Ovary (tissue), 9 donors: ENCODE results near the gene PARK7. TPM values are rescaled to one million over a fixed set of nuclear protein-coding genes. Genes with fewer than 3 reads are reported as not detected.

Experiments
- DNase-seq, 5 donors: peaks; one replicate each; pipeline ENCODE4 v3.0.0-alpha.2; 2019 to 2020
- H3K27ac ChIP-seq, 2 donors: fragments of 200-600 bp; one replicate each; pipeline versions ENCODE4 v1.5.1 to v1.8.0; 2019 to 2022
- H3K27me3 ChIP-seq: fragments of 200-600 bp; one replicate; pipeline ENCODE4 v1.8.0; 2022
- H3K36me3 ChIP-seq: fragments of 200-600 bp; sonication (generic); one replicate; pipeline ENCODE4 v1.5.1; 2019
- H3K4me1 ChIP-seq: one replicate; pipeline ENCODE4 v1.8.1; 2013; ENCODE audit warnings: mild to moderate bottlenecking, moderate library complexity; ENCODE audit not compliant: insufficient read depth
- H3K4me3 ChIP-seq: fragments of 200-600 bp; sonication (generic); one replicate; pipeline ENCODE4 v1.5.1; 2017
- H3K9me3 ChIP-seq, 2 donors: fragments of 200-600 bp in 1 of 2; sonication (generic) in 1 of 2; one replicate each; pipeline versions ENCODE4 v1.5.1 to v1.8.1; 2013 to 2019; ENCODE audit warnings: mild to moderate bottlenecking in 1 of 2, moderate library complexity in 1 of 2
- EP300 ChIP-seq: sonication (generic); formaldehyde crosslinking; IDR thresholded peaks from one replicate; pipeline ENCODE4 v1.6.1; 2017; ENCODE audit warnings: antibody characterized with exemption
- POLR2A ChIP-seq: fragments of 450-650 bp; IDR thresholded peaks from one replicate; pipeline ENCODE4 v1.6.1; 2017; ENCODE audit warnings: antibody characterized with exemption, mild to moderate bottlenecking, moderate library complexity
- WGBS, 3 donors: extraction: QIAGEN DNeasy Blood & Tissue Kit in 1 of 3; methylation state at CpG; one replicate each; pipeline versions ENCODE4 v1.1.5 to v1.1.7; 2013 to 2017; 5-methylcytosine and 5-hydroxymethylcytosine counted together
- intact Hi-C, 4 donors: fragments of 100-400 bp; cut with DNase I; formaldehyde crosslinking; loops; one replicate each; pipeline versions ENCODE4 v1.11.0 to v1.15.1; 2022 to 2023
- polyA plus RNA-seq, 2 donors: library from polyadenylated mRNA; stranded (reverse); fragments of 200-250 nt in 1 of 2; fragments of 350-450 nt in 1 of 2; fragmentation: Illumina TruSeq in 1 of 2; extraction: RNeasy Lipid Tissue Mini Kit (QIAGEN cat#74804) in 1 of 2; gene quantifications; one replicate each; pipeline ENCODE4 v1.2.3, GENCODE V29; 2013 to 2014
- total RNA-seq, 7 donors: library from RNA; depleted of rRNA in 2 of 7; stranded (reverse); fragments of >200 nt in 2 of 7; fragmentation: NEBNext Ultra II Directional in 3 of 7; extraction: Animal tissue kit (Norgen Biotek cat#: 25700) in 3 of 7; gene quantifications; one replicate each; pipeline versions ENCODE4 v1.1.0 to v1.2.4, GENCODE V29; 2016 to 2023
- TF ChIP-seq, protein P1 (sequence below), 3 donors: fragments of 450-650 bp in 2 of 3; fragments of 200-600 bp in 1 of 3; IDR thresholded peaks; one replicate each; pipeline versions ENCODE4 v1.5.1 to v1.8.0; 2016 to 2022; ENCODE audit warnings: antibody characterized with exemption in 3 of 3, mild to moderate bottlenecking in 1 of 3
- donor health status: DM: no; HTN: no; CAD: no; lungs with moderate emphysema.
- donor health status: DM: no; HTN: no; CAD: no.
- donor health status: Bipolar disorder and iron deficiency.
- donor health status: DM: yes; HTN: yes; CAD: no.
- donor health status: DM: no; HTN: no; CAD: no.
- donor health status: DM: yes; HTN: yes; CAD: no.

Gene PARK7
- total and polyA plus RNA-seq, 9 donors: 159 to 438 (median 248) TPM

DNA sequence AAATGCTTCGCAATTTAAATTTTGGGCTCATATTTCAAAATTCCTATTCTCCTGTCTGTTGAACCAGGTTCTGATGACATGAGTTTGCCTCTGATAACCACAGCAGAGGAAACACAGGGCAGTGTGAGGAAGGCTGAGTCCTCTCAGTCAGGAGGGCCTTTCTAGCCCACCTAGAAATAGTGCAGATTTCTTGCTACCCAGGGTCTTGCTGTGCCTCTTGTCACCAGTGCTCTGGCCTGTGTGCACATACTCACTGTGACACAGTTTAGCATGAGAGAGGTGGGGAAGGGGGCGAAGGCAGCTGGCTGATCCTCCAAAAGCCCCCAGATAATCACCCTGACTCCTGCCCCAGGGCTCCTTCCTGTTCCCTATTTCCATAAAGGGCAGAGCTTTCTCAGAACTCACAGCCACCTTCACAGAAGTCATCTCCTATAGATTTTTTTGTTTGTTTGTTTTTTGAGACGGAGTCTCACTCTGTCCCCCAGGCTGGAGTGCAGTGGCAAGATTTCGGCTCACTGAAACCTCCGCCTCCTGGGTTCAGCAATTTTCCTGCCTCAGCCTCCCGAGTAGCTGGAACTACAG lies 40.9 kb downstream of the PARK7 start:
- WGBS, 3 donors: 81 to 89% (median 87%) methylated on average over 6 of the region's 6 CpGs

GRCh38 chr1:8002921-8003320 lies 41.4 kb downstream of the PARK7 start:
- Histone ChIP-seq H3K4me1 (peaks cover 22% of the 10 kb centered on the region), H3K4me3 (no peak overlapping the region), H3K9me3 (no peaks in the 10 kb centered on the region), H3K27me3 (no peaks in the 10 kb centered on the region), H3K36me3 (no peaks in the 10 kb centered on the region), H3K27ac (no peak overlapping the region)
- TF ChIP-seq EP300 (no peak), POLR2A (no peak)
- TF ChIP-seq, protein P1, sequence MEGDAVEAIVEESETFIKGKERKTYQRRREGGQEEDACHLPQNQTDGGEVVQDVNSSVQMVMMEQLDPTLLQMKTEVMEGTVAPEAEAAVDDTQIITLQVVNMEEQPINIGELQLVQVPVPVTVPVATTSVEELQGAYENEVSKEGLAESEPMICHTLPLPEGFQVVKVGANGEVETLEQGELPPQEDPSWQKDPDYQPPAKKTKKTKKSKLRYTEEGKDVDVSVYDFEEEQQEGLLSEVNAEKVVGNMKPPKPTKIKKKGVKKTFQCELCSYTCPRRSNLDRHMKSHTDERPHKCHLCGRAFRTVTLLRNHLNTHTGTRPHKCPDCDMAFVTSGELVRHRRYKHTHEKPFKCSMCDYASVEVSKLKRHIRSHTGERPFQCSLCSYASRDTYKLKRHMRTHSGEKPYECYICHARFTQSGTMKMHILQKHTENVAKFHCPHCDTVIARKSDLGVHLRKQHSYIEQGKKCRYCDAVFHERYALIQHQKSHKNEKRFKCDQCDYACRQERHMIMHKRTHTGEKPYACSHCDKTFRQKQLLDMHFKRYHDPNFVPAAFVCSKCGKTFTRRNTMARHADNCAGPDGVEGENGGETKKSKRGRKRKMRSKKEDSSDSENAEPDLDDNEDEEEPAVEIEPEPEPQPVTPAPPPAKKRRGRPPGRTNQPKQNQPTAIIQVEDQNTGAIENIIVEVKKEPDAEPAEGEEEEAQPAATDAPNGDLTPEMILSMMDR (IDR thresholded peaks at IDR 0.05): no peak
- 45 to 81% (median 65%) methylated on average over 4 of the region's 4 CpGs for WGBS, 3 donors
- DNase-seq: no peak
- intact Hi-C loops: loop anchor here in 1 of 4 donors (10.0 kb wide), 1 partner anchor 1002 kb away; no protein-coding TSS in a partner anchor

More for the DNA sequence above, 40.9 kb downstream of the PARK7 start:
- H3K9me3 ChIP-seq: no peaks in the 10 kb centered on the region
- TF ChIP-seq POLR2A (no peak), EP300 (no peak)
- TF ChIP-seq, protein P1 (IDR thresholded peaks at IDR 0.05): no peak
- H3K4me3 ChIP-seq: no peak overlapping the region
- DNase-seq: no peak
- intact Hi-C loops: loop anchor here in 1 of 4 donors (10.0 kb wide), 1 partner anchor 1002 kb away; no protein-coding TSS in a partner anchor
- no peaks in the 10 kb centered on the region for H3K36me3 ChIP-seq
- H3K27me3 ChIP-seq: no peaks in the 10 kb centered on the region
- H3K4me1 ChIP-seq: peaks cover 22% of the 10 kb centered on the region
- no peak overlapping the region for H3K27ac ChIP-seq

DNA sequence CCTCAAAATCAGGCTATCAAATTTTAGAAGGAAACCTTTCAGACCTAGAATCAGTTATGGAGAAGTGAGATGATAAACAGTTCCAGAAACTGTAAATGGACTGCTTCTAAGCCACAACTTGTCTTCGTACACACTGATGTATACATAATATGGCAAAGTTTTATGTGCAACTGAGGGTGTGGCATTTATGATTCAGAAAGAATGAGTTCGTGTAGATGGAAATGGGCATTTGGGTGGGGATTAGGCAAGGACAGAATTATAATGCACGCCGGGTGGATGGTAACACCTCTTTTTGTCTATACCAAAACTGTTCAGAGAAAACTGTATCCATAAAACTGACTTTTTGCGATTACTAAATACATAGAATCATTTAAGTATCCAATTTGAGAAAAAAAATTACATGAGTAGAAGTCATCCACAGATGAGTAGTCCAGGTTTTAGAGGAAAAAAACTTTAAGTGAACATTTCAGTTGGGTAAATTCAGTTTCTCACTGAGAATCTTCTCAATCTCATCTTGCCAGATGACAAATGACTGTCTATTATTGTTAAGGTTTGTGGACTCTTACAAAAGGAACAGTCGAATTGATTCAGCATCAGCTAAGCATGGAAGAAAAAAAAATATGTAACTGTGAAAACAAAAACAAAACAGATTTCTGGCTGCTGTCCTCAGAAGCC lies 42.1 kb downstream of the PARK7 start:
- 74 to 81% (median 78%) methylated on average over 6 of the region's 6 CpGs for WGBS, 3 donors
- Histone ChIP-seq H3K27me3 (no peaks in the 10 kb centered on the region), H3K4me1 (peaks cover 22% of the 10 kb centered on the region), H3K27ac (peak overlapping the region in 1 of 2 donors; percentile 76), H3K9me3 (no peaks in the 10 kb centered on the region), H3K4me3 (no peak overlapping the region), H3K36me3 (no peaks in the 10 kb centered on the region)
- intact Hi-C loops: loop anchor here in 1 of 4 donors (10.0 kb wide), 1 partner anchor 1001 kb away; no protein-coding TSS in a partner anchor
- TF ChIP-seq EP300 (no peak), POLR2A (no peak)
- TF ChIP-seq, protein P1 (IDR thresholded peaks at IDR 0.05): no peak
- DNase-seq: no peak

DNA sequence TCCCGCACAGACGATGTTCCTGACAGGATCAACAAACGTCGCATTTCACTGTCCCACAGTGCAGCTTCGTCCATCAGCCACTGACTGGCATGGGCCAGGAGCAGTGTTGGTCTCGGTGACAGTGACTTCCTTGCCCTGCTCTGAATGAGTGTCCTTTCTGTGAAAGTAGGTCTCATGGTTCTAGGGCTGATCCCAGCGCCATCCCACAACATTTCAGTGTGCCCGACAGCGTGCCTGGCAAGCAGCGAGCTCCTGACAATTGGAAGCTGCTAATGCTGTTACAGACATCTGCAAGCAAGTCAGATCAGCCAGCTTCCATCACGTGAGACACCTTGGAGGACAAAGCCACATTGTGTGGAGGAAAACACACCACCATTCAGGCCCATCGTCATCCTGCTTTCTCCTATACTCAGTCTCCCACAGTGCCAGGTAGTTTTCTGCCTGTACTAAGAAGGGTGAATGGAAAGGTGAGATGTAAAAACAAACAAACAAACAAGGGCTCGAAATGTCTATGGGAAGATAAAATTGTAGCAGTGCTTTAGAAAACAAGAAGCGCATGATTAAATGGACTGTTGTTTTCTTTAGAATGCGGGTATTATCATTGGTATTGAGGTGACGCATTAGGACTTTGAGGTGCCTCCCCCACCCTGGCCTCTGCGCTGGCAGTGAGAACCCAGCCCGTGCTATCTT lies 42.7 kb downstream of the PARK7 start:
- WGBS, 3 donors: 21 to 32% (median 25%) methylated on average over 18 of the region's 18 CpGs

More for the DNA sequence above, 42.7 kb downstream of the PARK7 start:
- no peaks in the 10 kb centered on the region for H3K27me3 ChIP-seq
- peak in 1 of 5 donors; percentile 35 for DNase-seq
- TF ChIP-seq POLR2A: no peak
- TF ChIP-seq, protein P1 (IDR thresholded peaks at IDR 0.05): no peak
- no peak for TF ChIP-seq EP300
- H3K4me3 ChIP-seq: peak overlapping the region; percentile 7
- no peaks in the 10 kb centered on the region for H3K9me3 ChIP-seq
- intact Hi-C loops: loop anchor here in 1 of 4 donors (10.0 kb wide), 1 partner anchor 1001 kb away; no protein-coding TSS in a partner anchor
- peaks cover 22% of the 10 kb centered on the region for H3K4me1 ChIP-seq
- no peaks in the 10 kb centered on the region for H3K36me3 ChIP-seq
- H3K27ac ChIP-seq: peak overlapping the region in 1 of 2 donors; percentile 76
